HepG2 (cell line): ENCODE data around the gene SETD1B. TPM values are rescaled to one million over a fixed set of nuclear protein-coding genes. Genes with fewer than 3 reads are reported as not detected.

Experiments used
- ETV5 ChIP-seq: IDR thresholded peaks from 2 replicates; pipeline ENCODE4 v1.6.1; 2018; ENCODE audit warnings: missing biosample characterization, missing genetic modification reagents, inconsistent platforms, borderline replicate concordance
- GLI4 ChIP-seq: sonication (generic); formaldehyde crosslinking; IDR thresholded peaks from 2 replicates; pipeline ENCODE4 v1.5.1; 2020; ENCODE audit warnings: missing genetic modification reagents, mild to moderate bottlenecking, moderate library complexity, borderline replicate concordance
- HNRNPL ChIP-seq: fragments of 200-400 bp; formaldehyde crosslinking; IDR thresholded peaks from 2 replicates; pipeline ENCODE4 v1.6.1; 2017; ENCODE audit warnings: mild to moderate bottlenecking, low read depth, low read length
- MZF1 ChIP-seq: sonication (generic); formaldehyde crosslinking; IDR thresholded peaks from 2 replicates; pipeline ENCODE4 v1.8.1; 2023; ENCODE audit warnings: mild to moderate bottlenecking, missing genetic modification reagents, borderline replicate concordance
- NCOA1 ChIP-seq: sonication (generic); formaldehyde crosslinking; IDR thresholded peaks from 2 replicates; pipeline ENCODE4 v1.9.0; 2021; ENCODE audit warnings: missing genetic modification reagents
- PHF5A ChIP-seq: IDR thresholded peaks from one replicate; pipeline ENCODE4 v1.6.1; 2018; ENCODE audit warnings: low read depth, missing genetic modification reagents; ENCODE audit not compliant: unreplicated experiment
- REPIN1 ChIP-seq: sonication (generic); formaldehyde crosslinking; IDR thresholded peaks from 2 replicates; pipeline ENCODE4 v1.8.0; 2022; ENCODE audit warnings: missing genetic modification reagents, low read depth, mild to moderate bottlenecking, borderline replicate concordance
- REST ChIP-seq, 2 experiments: IDR thresholded peaks; 2 replicates each; pipeline ENCODE4 v1.6.1; 2011 to 2012; ENCODE audit warnings: low read length in 2 of 2, borderline replicate concordance in 1 of 2, low read depth in 1 of 2, mild to moderate bottlenecking in 1 of 2, moderate library complexity in 1 of 2
- RFXAP ChIP-seq: sonication (generic); formaldehyde crosslinking; IDR thresholded peaks from 2 replicates; pipeline ENCODE4 v1.4.0; 2020; ENCODE audit warnings: missing genetic modification reagents, borderline replicate concordance
- RXRB ChIP-seq: IDR thresholded peaks from 2 replicates; pipeline ENCODE4 v1.6.1; 2016; ENCODE audit warnings: borderline replicate concordance, missing genetic modification reagents, missing compliant biosample characterization
- SALL2 ChIP-seq: sonication (generic); formaldehyde crosslinking; IDR thresholded peaks from 2 replicates; pipeline ENCODE4 v1.8.1; 2023; ENCODE audit warnings: mild to moderate bottlenecking, missing genetic modification reagents, inconsistent platforms
- SMARCE1 ChIP-seq: fragments of 450-650 bp; IDR thresholded peaks from 2 replicates; pipeline ENCODE4 v1.6.1; 2017; ENCODE audit warnings: borderline replicate concordance
- SRY ChIP-seq: sonication (generic); formaldehyde crosslinking; IDR thresholded peaks from 2 replicates; pipeline ENCODE4 v1.8.0; 2022; ENCODE audit warnings: mild to moderate bottlenecking, missing genetic modification reagents
- YY1 ChIP-seq: IDR thresholded peaks from 2 replicates; pipeline ENCODE4 v1.6.1; 2011; ENCODE audit warnings: low read length, low read depth, moderate library complexity, mild to moderate bottlenecking; ENCODE audit not compliant: insufficient read depth, insufficient replicate concordance
- ZFP91 ChIP-seq: sonication (generic); formaldehyde crosslinking; IDR thresholded peaks from 2 replicates; pipeline ENCODE4 v1.9.0; 2022; ENCODE audit warnings: missing genetic modification reagents, mild to moderate bottlenecking, borderline replicate concordance
- ZNF335 ChIP-seq: sonication (generic); formaldehyde crosslinking; IDR thresholded peaks from 2 replicates; pipeline ENCODE4 v1.4.0; 2020; ENCODE audit warnings: missing genetic modification reagents
- ZNF446 ChIP-seq: sonication (generic); formaldehyde crosslinking; IDR thresholded peaks from 2 replicates; pipeline ENCODE4 v1.5.0; 2020; ENCODE audit warnings: mild to moderate bottlenecking, missing genetic modification reagents
- ZNF687 ChIP-seq: sonication (generic); formaldehyde crosslinking; IDR thresholded peaks from 2 replicates; pipeline ENCODE4 v1.5.1; 2020; ENCODE audit warnings: mild to moderate bottlenecking, missing genetic modification reagents, moderate library complexity
- ZSCAN22 ChIP-seq: sonication (generic); formaldehyde crosslinking; IDR thresholded peaks from 2 replicates; pipeline ENCODE4 v1.4.0; 2020; ENCODE audit warnings: mild to moderate bottlenecking, missing genetic modification reagents
- polyA plus RNA-seq, 8 experiments: library from polyadenylated mRNA; depleted of rRNA in 3 of 8; stranded (reverse) in 7 of 8; unstranded in 1 of 8; fragments of >200 nt; fragmentation: Illumina TruSeq in 4 of 8; extraction: Trizol in 4 of 8; gene quantifications; 2 replicates each; pipeline versions ENCODE4 v1.2.1 to v1.2.3, GENCODE V29; 2011 to 2016; ENCODE audit warnings: low read depth in 4 of 8, missing spikeins in 1 of 8, mixed read lengths in 1 of 8; ENCODE audit not compliant: insufficient read depth in 1 of 8
- total RNA-seq, 5 experiments: library from RNA; depleted of rRNA; stranded (reverse); fragments of >200 nt; fragmentation: Illumina TruSeq; extraction: Trizol; gene quantifications; 2 replicates each; pipeline ENCODE4 v1.2.3, GENCODE V29; 2016; ENCODE audit warnings: low read depth in 1 of 5

Gene SETD1B
- total and polyA plus RNA-seq, 2 of the 13 experiments (the other 11 are each of a cell fraction or from before 2014, with no cell fraction given): 1.1 to 1.4 TPM

GRCh38 chr12:121804417-121805111 is 755 bp downstream of the SETD1B start (continued):
- TF ChIP-seq REST (IDR thresholded peaks at IDR 0.05; ENCODE audit: borderline replicate concordance in 1 of 2, low read depth in 1 of 2, low read length in 2 of 2): no peak
- no peak for TF ChIP-seq ETV5 (CRISPR knock-in tag)
- TF ChIP-seq SALL2 (CRISPR knock-in tag): peak; percentile 21; the same call in 1 of the 2 replicates
- no peak for TF ChIP-seq REPIN1 (CRISPR knock-in tag)
- no peak for TF ChIP-seq NCOA1 (CRISPR knock-in tag)
- TF ChIP-seq SMARCE1: no peak
- no peak for TF ChIP-seq ZNF335 (CRISPR knock-in tag)
- peak; percentile 63 for TF ChIP-seq ZNF687
- TF ChIP-seq ZSCAN22 (CRISPR knock-in tag): no peak
- no peak for TF ChIP-seq PHF5A
- no peak for TF ChIP-seq MZF1 (CRISPR knock-in tag)
- TF ChIP-seq SRY (CRISPR knock-in tag): peak; percentile 63; the same call in 1 of the 2 replicates
- peak; percentile 58; the same call in 1 of the 2 replicates for TF ChIP-seq ZFP91
- peak; percentile 47; the same call in 1 of the 2 replicates for TF ChIP-seq HNRNPL
- TF ChIP-seq RFXAP (CRISPR knock-in tag): no peak
- TF ChIP-seq ZNF446 (CRISPR knock-in tag): no peak
- TF ChIP-seq GLI4 (CRISPR knock-in tag): no peak
- TF ChIP-seq YY1: peak; percentile 48
- 0 out of 2 replicates have a peak, but pooled peaks have one; percentile 11 for TF ChIP-seq RXRB (CRISPR knock-in tag)
